Transverse colon (tissue), 4 donors: ENCODE results near the gene PIM3. TPM values are rescaled to one million over a fixed set of nuclear protein-coding genes. Genes with fewer than 3 reads are reported as not detected.
"Not testable (repeated sequence)": the region's sequence is repeated elsewhere in the genome, so short reads cannot be mapped to it uniquely, and the experiment has no call there.

Experiments
- DNase-seq: peaks from one replicate; pipeline ENCODE4 v3.0.0-alpha.2; 2019
- H3K27ac ChIP-seq, 4 donors: fragments of 200-600 bp; sonication (generic); 2 replicates each; pipeline ENCODE4 v1.5.1; 2016 to 2018; ENCODE audit warnings: inconsistent platforms in 4 of 4
- H3K27me3 ChIP-seq: fragments of 200-600 bp; sonication (generic); 2 replicates; pipeline ENCODE4 v1.5.1; 2017; ENCODE audit warnings: inconsistent platforms
- H3K36me3 ChIP-seq, 4 donors: fragments of 200-600 bp; sonication (generic); 2 replicates each; pipeline ENCODE4 v1.5.1; 2017 to 2019; ENCODE audit warnings: inconsistent platforms in 4 of 4
- H3K4me1 ChIP-seq, 4 donors: fragments of 200-600 bp; sonication (generic); 2 replicates each; pipeline ENCODE4 v1.5.1; 2017 to 2020; ENCODE audit warnings: inconsistent platforms in 4 of 4
- H3K4me3 ChIP-seq, 4 donors: fragments of 200-600 bp; sonication (generic); 1 replicate in 1 of 4; 2 replicates in 3 of 4; pipeline versions ENCODE4 v1.5.1 to v1.6.1; 2017 to 2019; ENCODE audit warnings: inconsistent platforms in 4 of 4
- H3K9me3 ChIP-seq, 2 donors: fragments of 200-600 bp; sonication (generic); 2 replicates each; pipeline ENCODE4 v1.5.1; 2017 to 2019; ENCODE audit warnings: inconsistent platforms in 2 of 2
- EP300 ChIP-seq: sonication (generic); formaldehyde crosslinking; IDR thresholded peaks from one replicate; pipeline ENCODE4 v1.6.1; 2017; ENCODE audit warnings: antibody characterized with exemption, low read depth
- POLR2A ChIP-seq: fragments of 450-650 bp; IDR thresholded peaks from one replicate; pipeline ENCODE4 v1.6.1; 2016; ENCODE audit warnings: antibody characterized with exemption, mild to moderate bottlenecking, moderate library complexity
- POLR2AphosphoS5 ChIP-seq, 3 donors: sonication (generic); formaldehyde crosslinking; IDR thresholded peaks; one replicate each; pipeline ENCODE4 v1.6.1; 2016; ENCODE audit warnings: antibody characterized with exemption in 3 of 3
- WGBS, 2 donors: methylation state at CpG; one replicate each; pipeline ENCODE4 v1.1.5; 2018; ENCODE audit warnings: low coverage in 1 of 2; 5-methylcytosine and 5-hydroxymethylcytosine counted together
- in situ Hi-C, 4 donors: fragments of 200-750 bp; cut with MboI; loops; one replicate each; pipeline versions ENCODE4 v1.15.0 to v1.15.1; 2017; ENCODE audit warnings: low sequenced_read_pairs in 3 of 4, low pct_ligation_motif_present in 1 of 4, low pct_unique_long_range_greater_than_20kb in 1 of 4
- intact Hi-C: fragments of 100-400 bp; cut with DNase I; formaldehyde crosslinking; loops from one replicate; pipeline ENCODE4 v1.15.1; 2023; ENCODE audit warnings: low total_unique reads
- total RNA-seq, 4 donors: library from RNA; depleted of rRNA; stranded (reverse); fragments of >200 nt; gene quantifications; one replicate each; pipeline ENCODE4 v1.1.0, GENCODE V29; 2016
- TF ChIP-seq, protein P1 (sequence below), 5 experiments: fragments of 200-600 bp in 3 of 5; fragments of 450-650 bp in 2 of 5; sonication (generic) in 3 of 5; IDR thresholded peaks; 1 replicate in 2 of 5; 2 replicates in 3 of 5; pipeline ENCODE4 v1.5.1; 2016 to 2017; ENCODE audit warnings: antibody characterized with exemption in 5 of 5, inconsistent platforms in 3 of 5, mild to moderate bottlenecking in 2 of 5, moderate library complexity in 1 of 5

The PIM3 gene
- total RNA-seq, 4 donors from 2014 or later, result 115 to 290 (median 147) TPM

GRCh38 chr22:49986325-49986724 lies 25.8 kb downstream of the PIM3 start:
- intact Hi-C loops (no loop called here), in situ Hi-C loops (loop anchor here in 1 of 4 donors (10.0 kb wide), 1 partner anchor 52 kb away; no protein-coding TSS in a partner anchor)
- peaks cover 0 to 10% (median 7%) of the 10 kb centered on the region in 4 donors for H3K4me1 ChIP-seq
- H3K27ac ChIP-seq, result no peak overlapping the region
- TF ChIP-seq, protein P1, sequence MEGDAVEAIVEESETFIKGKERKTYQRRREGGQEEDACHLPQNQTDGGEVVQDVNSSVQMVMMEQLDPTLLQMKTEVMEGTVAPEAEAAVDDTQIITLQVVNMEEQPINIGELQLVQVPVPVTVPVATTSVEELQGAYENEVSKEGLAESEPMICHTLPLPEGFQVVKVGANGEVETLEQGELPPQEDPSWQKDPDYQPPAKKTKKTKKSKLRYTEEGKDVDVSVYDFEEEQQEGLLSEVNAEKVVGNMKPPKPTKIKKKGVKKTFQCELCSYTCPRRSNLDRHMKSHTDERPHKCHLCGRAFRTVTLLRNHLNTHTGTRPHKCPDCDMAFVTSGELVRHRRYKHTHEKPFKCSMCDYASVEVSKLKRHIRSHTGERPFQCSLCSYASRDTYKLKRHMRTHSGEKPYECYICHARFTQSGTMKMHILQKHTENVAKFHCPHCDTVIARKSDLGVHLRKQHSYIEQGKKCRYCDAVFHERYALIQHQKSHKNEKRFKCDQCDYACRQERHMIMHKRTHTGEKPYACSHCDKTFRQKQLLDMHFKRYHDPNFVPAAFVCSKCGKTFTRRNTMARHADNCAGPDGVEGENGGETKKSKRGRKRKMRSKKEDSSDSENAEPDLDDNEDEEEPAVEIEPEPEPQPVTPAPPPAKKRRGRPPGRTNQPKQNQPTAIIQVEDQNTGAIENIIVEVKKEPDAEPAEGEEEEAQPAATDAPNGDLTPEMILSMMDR (IDR thresholded peaks at IDR 0.05), result no peak
- TF ChIP-seq POLR2AphosphoS5 (IDR thresholded peaks at IDR 0.05) (no peak), EP300 (no peak), POLR2A (no peak)
- H3K4me3 ChIP-seq, result no peak overlapping the region
- no peak for DNase-seq
- H3K27me3 ChIP-seq, result peaks cover 51% of the 10 kb centered on the region
- no peaks in the 10 kb centered on the region for H3K36me3 ChIP-seq
- whole genome bisulfite sequencing, 2 donors, result 96 to 100% methylated on average over 2 of the region's 2 CpGs
- peaks cover 9 to 22% of the 10 kb centered on the region in 2 donors for H3K9me3 ChIP-seq

GRCh38 chr22:49989826-49990225 lies 29.3 kb downstream of the PIM3 start:
- Histone ChIP-seq H3K27me3 (peaks cover 20% of the 10 kb centered on the region), H3K9me3 (peaks cover 12 to 27% of the 10 kb centered on the region in 2 donors)
- DNase-seq, H3K4me3 ChIP-seq, H3K4me1 ChIP-seq, H3K27ac ChIP-seq, H3K36me3 ChIP-seq: not testable (repeated sequence)
- 96% methylated on average over 8 of the region's 24 CpGs; no CpG with 5 or more reads in 1 of the 2 donors for WGBS, 2 donors
- in situ Hi-C loops (loop anchor here in 1 of 4 donors (10.0 kb wide), 1 partner anchor 55 kb away; no protein-coding TSS in a partner anchor), intact Hi-C loops (loop anchor here (5.0 kb wide), 1 partner anchor 223 kb away; no protein-coding TSS in a partner anchor)

- no peak overlapping the region for H3K4me3 ChIP-seq
- TF ChIP-seq EP300, result no peak
- no peak for TF ChIP-seq POLR2A
- TF ChIP-seq POLR2AphosphoS5 (IDR thresholded peaks at IDR 0.05), result no peak
- TF ChIP-seq, protein P1 (IDR thresholded peaks at IDR 0.05), result no peak
- DNase-seq, result no peak
- no peaks in the 10 kb centered on the region for H3K36me3 ChIP-seq
- peaks cover under 1 to 11% (median 8%) of the 10 kb centered on the region in 4 donors for H3K4me1 ChIP-seq
- WGBS, 2 donors, result 89 to 94% methylated on average over 6 of the region's 6 CpGs
- intact Hi-C loops (loop anchor here (5.0 kb wide), 1 partner anchor 224 kb away; no protein-coding TSS in a partner anchor), in situ Hi-C loops (no loop called here)
- H3K27ac ChIP-seq, result no peak overlapping the region
- H3K9me3 ChIP-seq, result peaks cover 10 to 22% of the 10 kb centered on the region in 2 donors
- H3K27me3 ChIP-seq, result peaks cover 7% of the 10 kb centered on the region
Observed at GRCh38 chr22:49991167-49991566, 30.6 kb downstream of the PIM3 start.

DNA sequence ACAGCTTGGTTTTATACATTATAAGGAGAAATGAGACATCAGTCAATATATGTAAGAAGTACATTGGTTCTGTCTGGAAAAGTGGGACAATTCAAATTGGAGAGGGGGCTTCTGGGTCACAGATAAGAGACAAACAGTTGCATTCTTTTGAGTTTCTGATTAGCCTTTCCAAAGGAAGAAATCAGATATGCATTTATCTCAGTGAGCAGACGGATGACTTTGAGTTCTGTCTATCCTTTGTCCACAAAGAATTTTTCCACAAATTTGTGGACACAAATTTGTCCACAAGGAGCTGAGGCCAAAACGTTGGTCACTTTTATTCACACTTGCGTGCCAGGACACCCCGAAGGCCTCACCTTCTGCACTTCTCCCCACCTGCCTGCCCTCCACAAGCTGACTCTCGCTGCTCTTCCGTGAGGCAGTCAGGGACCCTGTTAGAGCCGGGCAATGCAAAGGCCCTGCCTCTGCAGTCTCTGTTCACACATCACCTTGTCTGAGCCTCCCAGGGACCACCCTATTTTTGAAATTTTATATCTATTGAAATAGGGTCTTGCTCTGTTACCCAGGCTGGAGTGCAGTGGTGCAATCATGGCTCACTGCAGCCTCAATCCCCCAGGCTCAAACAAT lies 31.4 kb downstream of the PIM3 start:
- intact Hi-C loops, result loop anchor here (5.0 kb wide), 1 partner anchor 225 kb away; no protein-coding TSS in a partner anchor
- H3K9me3 ChIP-seq, result peaks cover 6 to 16% of the 10 kb centered on the region in 2 donors
- H3K27me3 ChIP-seq, result no peaks in the 10 kb centered on the region
- DNase-seq, result no peak
- peaks cover 6 to 19% (median 14%) of the 10 kb centered on the region in 4 donors for H3K4me1 ChIP-seq
- no peak overlapping the region for H3K4me3 ChIP-seq
- H3K36me3 ChIP-seq, result no peaks in the 10 kb centered on the region
- in situ Hi-C loops, result no loop called here
- 81 to 100% methylated on average over 1 to 7 of the region's 7 CpGs for WGBS, 2 donors
- no peak overlapping the region for H3K27ac ChIP-seq
- TF ChIP-seq, protein P1 (IDR thresholded peaks at IDR 0.05), result no peak
- no peak for TF ChIP-seq EP300
- no peak for TF ChIP-seq POLR2AphosphoS5 (IDR thresholded peaks at IDR 0.05)
- no peak for TF ChIP-seq POLR2A
